GM18873 (cell line): ENCODE data around the gene LRMDA.

Experiments used
- ATAC-seq: cut with Tn5 transposase; IDR thresholded peaks from one replicate; pipeline ENCODE4 v1.9.1; 2021; ENCODE audit warnings: mild to moderate bottlenecking, moderate library complexity, moderate number of reproducible peaks; ENCODE audit not compliant: unreplicated experiment, low FRiP score

Gene LRMDA

GRCh38 chr10:75443362-75443761, 11.9 kb downstream of the LRMDA start:
- no peak for ATAC-seq

- ATAC-seq = no peak
These were observed 13.5 kb downstream of the LRMDA start for GRCh38 chr10:75444781-75445386.

- no peak for ATAC-seq
These were observed 15.1 kb downstream of the LRMDA start for GRCh38 chr10:75446508-75446907.

GRCh38 chr10:75448166-75448565, 16.7 kb downstream of the LRMDA start:
- ATAC-seq = no peak

- no peak for ATAC-seq
These were observed 18.1 kb downstream of the LRMDA start for GRCh38 chr10:75449382-75450074.

GRCh38 chr10:75450075-75450445, 18.6 kb downstream of the LRMDA start:
- ATAC-seq = no peak

- ATAC-seq = no peak
These were observed 19.5 kb downstream of the LRMDA start for GRCh38 chr10:75450644-75451640.

- ATAC-seq = no peak
These were observed 20.4 kb downstream of the LRMDA start for GRCh38 chr10:75451831-75452230.

GRCh38 chr10:75452997-75453396, 21.6 kb downstream of the LRMDA start:
- ATAC-seq = no peak

GRCh38 chr10:75456122-75456521, 24.7 kb downstream of the LRMDA start:
- ATAC-seq = no peak

- no peak for ATAC-seq
These were observed 28.6 kb downstream of the LRMDA start for GRCh38 chr10:75460059-75460458.

GRCh38 chr10:75461672-75462649, 30.5 kb downstream of the LRMDA start:
- ATAC-seq = no peak

- no peak for ATAC-seq
These were observed 31.4 kb downstream of the LRMDA start for GRCh38 chr10:75462865-75463264.

GRCh38 chr10:75464478-75465449, 33.3 kb downstream of the LRMDA start:
- no peak for ATAC-seq

GRCh38 chr10:75465450-75465827, 34.0 kb downstream of the LRMDA start:
- ATAC-seq = no peak

- no peak for ATAC-seq
These were observed 34.6 kb downstream of the LRMDA start for GRCh38 chr10:75466001-75466400.

- ATAC-seq = no peak
These were observed 35.5 kb downstream of the LRMDA start for GRCh38 chr10:75466886-75467285.

GRCh38 chr10:75468612-75469005, 37.2 kb downstream of the LRMDA start:
- ATAC-seq = no peak
